DOHH2 (cell line): ENCODE data around the gene TARS2.

Experiments used
- H3F3A ChIP-seq: fragments of 200-600 bp; sonication (generic), shearing (Covaris generic); 2 replicates; pipeline ENCODE4 v1.6.0; 2016; ENCODE audit warnings: antibody characterized with exemption, mild to moderate bottlenecking; ENCODE audit not compliant: control insufficient read depth, insufficient read depth
- H3K27ac ChIP-seq: fragments of 200-600 bp; sonication (generic); 2 replicates; pipeline ENCODE4 v1.5.1; 2014; ENCODE audit warnings: low read depth, mild to moderate bottlenecking, low read length, moderate library complexity
- H3K27me3 ChIP-seq: fragments of 200-600 bp; sonication (generic); 2 replicates; pipeline ENCODE4 v1.6.1; 2014; ENCODE audit warnings: mild to moderate bottlenecking, low read length, mixed read lengths; ENCODE audit not compliant: control insufficient read depth
- H3K36me3 ChIP-seq: fragments of 200-600 bp; sonication (generic); 2 replicates; pipeline ENCODE4 v1.6.1; 2014; ENCODE audit warnings: mild to moderate bottlenecking, low read length, moderate library complexity, mixed read lengths; ENCODE audit not compliant: control insufficient read depth
- H3K4me1 ChIP-seq: fragments of 200-600 bp; sonication (generic); 2 replicates; pipeline ENCODE4 v1.6.1; 2014; ENCODE audit warnings: mild to moderate bottlenecking, low read length, mixed read lengths; ENCODE audit not compliant: control insufficient read depth
- H3K4me2 ChIP-seq: fragments of 200-600 bp; sonication (generic); 2 replicates; pipeline ENCODE4 v1.6.0; 2014; ENCODE audit warnings: mild to moderate bottlenecking, low read length, moderate library complexity
- H3K4me3 ChIP-seq: fragments of 200-600 bp; sonication (generic); 2 replicates; pipeline ENCODE4 v1.5.1; 2014; ENCODE audit warnings: mild to moderate bottlenecking, low read length, mixed read lengths
- H3K79me2 ChIP-seq: fragments of 200-600 bp; sonication (generic); 2 replicates; pipeline ENCODE4 v1.6.1; 2014; ENCODE audit warnings: mild to moderate bottlenecking, low read length, mixed read lengths; ENCODE audit not compliant: control insufficient read depth
- H3K9me2 ChIP-seq: fragments of 200-600 bp; sonication (generic); replicated peaks from 2 replicates; pipeline ENCODE4 v1.6.1; 2014; ENCODE audit warnings: mild to moderate bottlenecking, low read length, mixed read lengths; ENCODE audit not compliant: control insufficient read depth
- H3K9me3 ChIP-seq: fragments of 200-600 bp; sonication (generic); 2 replicates; pipeline ENCODE4 v1.6.1; 2014; ENCODE audit warnings: antibody characterized with exemption, low read length, mixed read lengths; ENCODE audit not compliant: control insufficient read depth, insufficient read depth
- H4K20me1 ChIP-seq: fragments of 200-600 bp; sonication (generic); 2 replicates; pipeline ENCODE4 v1.6.0; 2014; ENCODE audit warnings: low read depth, mild to moderate bottlenecking, antibody characterized with exemption, low read length, moderate library complexity; ENCODE audit not compliant: control insufficient read depth, insufficient read depth
- CTCF ChIP-seq: fragments of 200-600 bp; sonication (generic); IDR thresholded peaks from one replicate; pipeline ENCODE4 v1.5.1; 2014; ENCODE audit warnings: antibody characterized with exemption, mild to moderate bottlenecking, low read depth, low read length; ENCODE audit not compliant: poor library complexity, severe bottlenecking
- EZH2phosphoT487 ChIP-seq: fragments of 200-600 bp; sonication (generic); IDR thresholded peaks from 2 replicates; pipeline ENCODE4 v1.6.1; 2017; ENCODE audit warnings: borderline replicate concordance, mild to moderate bottlenecking, antibody characterized with exemption, low read length, moderate library complexity, mixed read lengths

The TARS2 gene

DNA sequence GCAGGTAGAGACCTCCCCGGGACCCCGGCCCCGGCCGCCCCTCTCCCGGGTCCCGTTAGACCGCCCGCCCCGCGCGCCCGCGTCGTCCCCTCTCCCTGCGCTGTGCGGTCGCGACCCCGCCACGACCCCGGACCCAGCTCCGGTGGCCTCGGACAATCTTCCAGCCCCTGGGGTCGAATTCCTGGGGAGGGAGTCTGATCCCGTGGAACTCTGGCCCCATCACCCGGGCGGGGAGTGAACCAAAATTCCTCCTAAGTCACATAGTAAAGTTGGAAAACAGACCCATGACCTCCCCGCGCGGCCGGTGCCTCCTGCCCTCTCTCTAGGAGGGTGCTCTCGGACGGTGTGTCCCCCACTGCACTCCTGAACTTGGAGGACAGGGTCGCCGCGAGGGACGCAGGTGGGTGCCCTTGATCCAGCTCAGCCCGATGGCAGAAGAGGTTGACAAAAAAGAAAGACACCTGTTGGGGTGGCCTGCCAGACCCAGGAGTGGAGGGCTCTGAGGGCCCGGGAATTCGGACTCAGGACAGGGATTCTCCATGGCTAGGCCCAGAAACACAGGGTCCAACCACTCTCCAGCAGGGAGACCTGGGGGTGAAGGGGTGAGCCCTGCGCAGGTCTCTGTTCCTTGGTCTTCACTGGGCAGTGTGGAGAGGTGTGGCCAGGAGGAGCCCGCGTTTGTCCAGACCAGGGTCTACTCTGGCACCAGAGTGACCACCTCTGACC lies 62.4 kb downstream of the TARS2 start:
- Histone ChIP-seq H4K20me1 (no peaks in the 10 kb centered on the region), H3K9me3 (no peaks in the 10 kb centered on the region), H3K4me1 (peaks cover 12% of the 10 kb centered on the region), H3K36me3 (no peaks in the 10 kb centered on the region), H3K4me2 (no peak overlapping the region), H3K27me3 (peaks cover 40% of the 10 kb centered on the region), H3K9me2 (no peaks in the 10 kb centered on the region), H3K27ac (no peak overlapping the region), H3K79me2 (no peaks in the 10 kb centered on the region), H3K4me3 (no peak overlapping the region), H3F3A (no peaks in the 10 kb centered on the region)
- TF ChIP-seq EZH2phosphoT487: no peak
- no peak for TF ChIP-seq CTCF

GRCh38 chr1:150550222-150551050 lies 63.2 kb downstream of the TARS2 start:
- H3K36me3 ChIP-seq: no peaks in the 10 kb centered on the region
- H3K27ac ChIP-seq: no peak overlapping the region
- no peak overlapping the region for H3K4me3 ChIP-seq
- no peaks in the 10 kb centered on the region for H3K9me2 ChIP-seq
- no peaks in the 10 kb centered on the region for H3K9me3 ChIP-seq
- peaks cover 39% of the 10 kb centered on the region for H3K27me3 ChIP-seq
- H3F3A ChIP-seq: no peaks in the 10 kb centered on the region
- H3K4me1 ChIP-seq: peaks cover 12% of the 10 kb centered on the region
- no peaks in the 10 kb centered on the region for H3K79me2 ChIP-seq
- no peak overlapping the region for H3K4me2 ChIP-seq
- no peaks in the 10 kb centered on the region for H4K20me1 ChIP-seq
- TF ChIP-seq CTCF: no peak
- TF ChIP-seq EZH2phosphoT487: no peak

- Histone ChIP-seq H3K9me2 (no peaks in the 10 kb centered on the region), H3K4me3 (no peak overlapping the region), H3K27ac (no peak overlapping the region), H3K4me2 (no peak overlapping the region), H3K36me3 (no peaks in the 10 kb centered on the region), H3K79me2 (no peaks in the 10 kb centered on the region), H3K9me3 (no peaks in the 10 kb centered on the region), H3K27me3 (peaks cover 35% of the 10 kb centered on the region), H3F3A (no peaks in the 10 kb centered on the region), H3K4me1 (peaks cover 12% of the 10 kb centered on the region), H4K20me1 (no peaks in the 10 kb centered on the region)
- no peak for TF ChIP-seq CTCF
- no peak for TF ChIP-seq EZH2phosphoT487
Measured at GRCh38 chr1:150551051-150551783, 64.0 kb downstream of the TARS2 start.
